Measurements from ENCODE around the gene NR6A1. TPM values are rescaled to one million over a fixed set of nuclear protein-coding genes. Genes with fewer than 3 reads are reported as not detected.

The NR6A1 gene
- total and polyA plus RNA-seq, 2 of the 13 experiments (the other 11 are each of a cell fraction or from before 2014, with no cell fraction given): 28.1 to 31.5 TPM

- DNase-seq (ENCODE audit: low spot score) (no peak), ATAC-seq (no peak), FAIRE-seq (no peak)
- Histone ChIP-seq H3K9me3 (ENCODE audit: low read length) (no peaks in the 10 kb centered on the region), H3K4me3 (replicated peaks in 1 of 3; ENCODE audit: insufficient read depth in 1 of 3, low read depth in 2 of 3, low read length in 3 of 3) (no peak overlapping the region), H3K79me2 (ENCODE audit: insufficient read depth, low read length) (no peaks in the 10 kb centered on the region), H3K9ac (ENCODE audit: insufficient read depth, low read depth, low read length) (no peak overlapping the region), H3K4me2 (ENCODE audit: low read depth, low read length) (no peak overlapping the region), H3K27ac (ENCODE audit: extremely low read length, insufficient read depth, low read length) (no peak overlapping the region), H3K4me1 (ENCODE audit: insufficient read depth, low read length) (peaks cover 27% of the 10 kb centered on the region), H3K27me3 (ENCODE audit: control insufficient read depth in 1 of 2, insufficient read depth in 2 of 2, low read length in 2 of 2) (no peaks in the 10 kb centered on the region), H4K20me1 (ENCODE audit: insufficient read depth, low read length) (no peaks in the 10 kb centered on the region), H3K36me3 (replicated peaks in 1 of 2; ENCODE audit: control insufficient read depth in 1 of 2, insufficient read depth in 2 of 2, low read length in 2 of 2) (peaks cover 7 to 11% of the 10 kb centered on the region in 2 experiments; a peak in 2 of 5 replicates), H2AFZ (ENCODE audit: low read length) (no peak overlapping the region)
- no TSS peak for BruUV-seq (replicated peaks)
- TF ChIP-seq ZNF224 (CRISPR knock-in tag; IDR thresholded peaks at IDR 0.05): no peak
- TF ChIP-seq, protein P1, sequence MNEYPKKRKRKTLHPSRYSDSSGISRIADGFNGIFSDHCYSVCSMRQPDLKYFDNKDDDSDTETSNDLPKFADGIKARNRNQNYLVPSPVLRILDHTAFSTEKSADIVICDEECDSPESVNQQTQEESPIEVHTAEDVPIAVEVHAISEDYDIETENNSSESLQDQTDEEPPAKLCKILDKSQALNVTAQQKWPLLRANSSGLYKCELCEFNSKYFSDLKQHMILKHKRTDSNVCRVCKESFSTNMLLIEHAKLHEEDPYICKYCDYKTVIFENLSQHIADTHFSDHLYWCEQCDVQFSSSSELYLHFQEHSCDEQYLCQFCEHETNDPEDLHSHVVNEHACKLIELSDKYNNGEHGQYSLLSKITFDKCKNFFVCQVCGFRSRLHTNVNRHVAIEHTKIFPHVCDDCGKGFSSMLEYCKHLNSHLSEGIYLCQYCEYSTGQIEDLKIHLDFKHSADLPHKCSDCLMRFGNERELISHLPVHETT (CRISPR knock-in tag; conservative IDR thresholded peaks at IDR 0.05): no peak
- no peak for TF ChIP-seq KDM3A (CRISPR knock-in tag; IDR thresholded peaks at IDR 0.05; ENCODE audit: low read depth)
- TF ChIP-seq RBFOX2 (IDR thresholded peaks at IDR 0.05; ENCODE audit: low read depth, low read length): 0 out of 2 replicates have a peak, but pooled peaks have one; percentile 16
- TF ChIP-seq, protein P2, sequence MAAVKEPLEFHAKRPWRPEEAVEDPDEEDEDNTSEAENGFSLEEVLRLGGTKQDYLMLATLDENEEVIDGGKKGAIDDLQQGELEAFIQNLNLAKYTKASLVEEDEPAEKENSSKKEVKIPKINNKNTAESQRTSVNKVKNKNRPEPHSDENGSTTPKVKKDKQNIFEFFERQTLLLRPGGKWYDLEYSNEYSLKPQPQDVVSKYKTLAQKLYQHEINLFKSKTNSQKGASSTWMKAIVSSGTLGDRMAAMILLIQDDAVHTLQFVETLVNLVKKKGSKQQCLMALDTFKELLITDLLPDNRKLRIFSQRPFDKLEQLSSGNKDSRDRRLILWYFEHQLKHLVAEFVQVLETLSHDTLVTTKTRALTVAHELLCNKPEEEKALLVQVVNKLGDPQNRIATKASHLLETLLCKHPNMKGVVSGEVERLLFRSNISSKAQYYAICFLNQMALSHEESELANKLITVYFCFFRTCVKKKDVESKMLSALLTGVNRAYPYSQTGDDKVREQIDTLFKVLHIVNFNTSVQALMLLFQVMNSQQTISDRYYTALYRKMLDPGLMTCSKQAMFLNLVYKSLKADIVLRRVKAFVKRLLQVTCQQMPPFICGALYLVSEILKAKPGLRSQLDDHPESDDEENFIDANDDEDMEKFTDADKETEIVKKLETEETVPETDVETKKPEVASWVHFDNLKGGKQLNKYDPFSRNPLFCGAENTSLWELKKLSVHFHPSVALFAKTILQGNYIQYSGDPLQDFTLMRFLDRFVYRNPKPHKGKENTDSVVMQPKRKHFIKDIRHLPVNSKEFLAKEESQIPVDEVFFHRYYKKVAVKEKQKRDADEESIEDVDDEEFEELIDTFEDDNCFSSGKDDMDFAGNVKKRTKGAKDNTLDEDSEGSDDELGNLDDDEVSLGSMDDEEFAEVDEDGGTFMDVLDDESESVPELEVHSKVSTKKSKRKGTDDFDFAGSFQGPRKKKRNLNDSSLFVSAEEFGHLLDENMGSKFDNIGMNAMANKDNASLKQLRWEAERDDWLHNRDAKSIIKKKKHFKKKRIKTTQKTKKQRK (IDR thresholded peaks at IDR 0.05; ENCODE audit: low read length): no peak
- no peak for TF ChIP-seq SNAI1 (CRISPR knock-in tag; IDR thresholded peaks at IDR 0.05; ENCODE audit: borderline replicate concordance)
- TF ChIP-seq JUNB (CRISPR knock-in tag; IDR thresholded peaks at IDR 0.05; ENCODE audit: borderline replicate concordance): no peak
- TF ChIP-seq EEA1 (CRISPR knock-in tag; IDR thresholded peaks at IDR 0.05; ENCODE audit: borderline replicate concordance): no peak
- TF ChIP-seq AGO2 (optimal IDR thresholded peaks at IDR 0.05; ENCODE audit: low read depth, low read length): peak; percentile 43
- 0 out of 2 replicates have a peak, but pooled peaks have one; percentile 4 for TF ChIP-seq AKAP8 (CRISPR knock-in tag; IDR thresholded peaks at IDR 0.05)
- TF ChIP-seq ZBTB20 (CRISPR knock-in tag; IDR thresholded peaks at IDR 0.05; ENCODE audit: borderline replicate concordance, low read depth): no peak
- ChIA-PET POLR2A (no interaction called here), CTCF (ENCODE audit: low intra/inter-chr PET ratio, low total read pairs) (no interaction called here)
- in situ Hi-C loops (cut with HindIII; ENCODE audit: extremely low pct_ligation_motif_present, low pct_unique_long_range_greater_than_20kb) (no loop called here), intact Hi-C loops (cut with micrococcal nuclease; ENCODE audit: unreplicated experiment) (no loop called here)
- 93% methylated on average over 15 of the region's 15 CpGs for WGBS (ENCODE audit: low lambda C conversion rate)
Observed at GRCh38 chr9:124496463-124496862, 274.6 kb downstream of the NR6A1 start.
